Stimulated activated CD8-positive, alpha-beta memory T cell treated with anti-CD3 and anti-CD28 coated beads, Interleukin-7, amount 100 ng/mL, for 4 hours (primary cell): ENCODE results near the gene CHCHD3.

Source experiments
- DNase-seq, 2 donors: peaks; one replicate each; pipeline ENCODE4 v3.0.0-alpha.2; 2020; ENCODE audit warnings: low read depth in 2 of 2

The CHCHD3 gene

DNA sequence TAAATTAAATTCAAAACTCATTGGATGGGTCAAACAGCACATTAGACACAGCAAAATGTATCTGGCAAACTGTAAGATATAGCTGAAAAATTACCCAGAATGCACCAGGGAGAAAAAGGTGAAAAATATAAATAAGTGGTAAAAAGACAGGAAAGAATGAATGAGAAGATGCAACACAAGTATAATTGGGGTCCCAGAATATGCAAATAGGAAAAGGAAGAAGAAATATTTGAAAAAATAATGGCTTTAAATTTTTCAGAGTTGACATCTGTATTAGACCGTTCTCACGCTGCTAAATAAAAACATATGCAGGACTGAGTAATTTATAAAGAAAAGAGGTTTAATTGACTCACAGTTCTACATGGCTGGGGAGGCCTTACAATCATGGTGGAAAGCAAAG is 337.9 kb downstream of the CHCHD3 start:
- DNase-seq: no peak

DNA sequence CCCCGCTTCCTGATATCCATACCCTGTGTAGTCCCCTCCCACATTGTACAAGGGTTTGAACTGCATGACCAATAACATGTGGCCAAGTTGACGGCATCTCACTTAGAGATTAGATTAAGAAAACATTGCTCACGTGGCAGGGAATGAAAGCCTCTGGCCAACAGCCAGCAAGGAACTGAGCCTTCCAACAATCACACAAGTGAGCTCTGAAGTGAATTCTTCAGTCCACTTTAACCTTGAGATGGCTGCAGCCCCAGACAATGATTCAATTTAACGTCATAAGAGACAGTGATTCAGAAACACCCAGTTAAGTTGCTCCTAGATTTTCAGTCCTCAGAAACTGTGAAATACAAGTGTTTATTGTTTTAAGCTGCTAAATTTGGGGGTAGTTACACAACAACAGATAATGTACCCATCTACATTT is 339.7 kb downstream of the CHCHD3 start:
- DNase-seq: no peak

DNA sequence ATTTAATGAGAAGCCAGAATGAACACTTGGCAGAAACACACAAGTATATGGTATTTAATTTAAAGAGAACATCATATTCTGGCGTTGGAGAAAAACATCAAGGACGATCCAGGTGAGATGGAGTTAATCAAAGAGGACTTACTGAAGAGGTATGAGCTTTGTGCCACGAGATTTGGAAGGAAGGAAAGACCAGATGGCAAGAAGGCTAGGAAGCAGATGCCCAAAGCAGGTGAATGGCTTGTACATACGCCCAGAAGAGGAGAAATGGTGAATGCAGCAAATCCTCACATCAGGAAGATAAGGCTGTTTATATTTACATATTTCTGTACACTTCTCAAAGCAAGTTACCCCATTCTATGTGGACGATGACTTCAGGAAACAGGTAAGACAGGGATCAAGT is 341.7 kb downstream of the CHCHD3 start:
- DNase-seq: no peak

DNA sequence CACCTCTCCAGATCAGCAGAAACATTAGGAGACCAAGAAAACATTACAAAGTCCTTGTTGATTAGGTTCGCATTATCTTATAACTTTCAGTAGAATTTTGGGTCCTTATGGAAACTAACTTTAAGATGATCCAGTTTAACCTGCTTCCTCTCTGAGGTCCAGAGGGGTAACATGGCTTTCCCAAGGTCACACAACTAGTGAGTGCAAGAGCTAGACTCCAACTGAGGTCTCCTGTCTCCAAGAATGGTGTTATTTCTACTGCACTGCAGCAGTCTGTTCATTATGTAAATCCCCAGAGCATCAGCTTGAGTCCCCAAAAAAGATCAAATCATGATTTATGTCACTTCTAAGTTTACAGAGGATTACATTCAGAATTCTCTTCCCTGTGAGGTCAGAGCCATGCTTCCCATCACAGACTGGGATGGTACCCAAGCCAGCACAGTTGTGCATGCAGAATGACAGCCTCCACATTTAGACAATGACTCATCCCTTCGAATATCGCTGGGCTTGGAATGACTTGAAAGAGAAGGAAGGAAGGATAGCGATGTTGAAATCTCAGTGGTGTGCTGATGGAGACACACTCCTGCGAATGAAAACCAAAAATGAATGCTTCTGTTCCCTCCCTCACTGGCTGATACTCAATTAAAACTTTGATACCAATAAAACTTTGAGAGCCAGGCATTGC is 342.5 kb downstream of the CHCHD3 start:
- DNase-seq: no peak

DNA sequence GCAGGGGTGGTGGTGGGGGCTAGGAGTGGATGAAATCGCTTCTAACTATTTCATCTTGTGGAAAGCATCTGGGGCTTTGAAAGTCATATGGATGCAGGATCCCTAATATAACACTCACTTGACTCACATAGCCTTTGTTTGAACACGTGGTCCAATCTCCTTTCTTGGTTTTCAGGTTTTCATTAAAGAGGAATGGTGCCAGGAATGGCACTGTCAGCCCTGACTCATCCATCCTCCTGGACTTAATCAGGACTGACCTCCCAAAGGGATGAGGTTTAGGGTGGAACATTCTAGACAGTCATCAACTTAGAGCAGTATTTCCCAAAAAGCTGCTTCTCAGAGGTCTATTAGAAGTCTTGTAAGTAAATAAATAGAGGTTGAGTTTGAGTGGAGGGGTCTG is 343.6 kb downstream of the CHCHD3 start:
- DNase-seq: no peak

DNA sequence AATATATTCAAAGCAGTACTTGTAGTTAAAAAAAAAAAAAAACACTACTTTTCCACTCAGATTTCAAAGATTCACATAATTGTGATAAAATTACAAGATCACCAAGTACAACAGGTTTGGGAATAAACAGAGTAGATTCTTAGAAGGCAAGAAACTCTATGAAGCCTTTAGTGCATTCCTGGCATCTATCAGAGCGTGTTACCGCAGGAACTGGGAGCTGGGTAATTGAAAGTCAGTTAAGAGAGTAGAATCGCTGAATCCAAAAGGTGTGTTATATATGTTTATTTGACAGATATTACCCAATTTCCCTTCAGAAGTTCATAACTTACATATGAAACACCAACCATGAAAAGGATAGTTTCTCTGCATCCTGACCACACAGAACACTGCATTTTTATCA is 346.4 kb downstream of the CHCHD3 start:
- DNase-seq: no peak
